Nucleus accumbens (tissue), 56 donors: ENCODE results near the gene AKAP14.
"Not testable (repeated sequence)": the region's sequence is repeated elsewhere in the genome, so short reads cannot be mapped to it uniquely, and the experiment has no call there.

Experiments used
- DNase-seq, 56 donors: peaks; one replicate each; lab custom pipeline; 2025; lab: John Stamatoyannopoulos, UW

Gene AKAP14

DNA sequence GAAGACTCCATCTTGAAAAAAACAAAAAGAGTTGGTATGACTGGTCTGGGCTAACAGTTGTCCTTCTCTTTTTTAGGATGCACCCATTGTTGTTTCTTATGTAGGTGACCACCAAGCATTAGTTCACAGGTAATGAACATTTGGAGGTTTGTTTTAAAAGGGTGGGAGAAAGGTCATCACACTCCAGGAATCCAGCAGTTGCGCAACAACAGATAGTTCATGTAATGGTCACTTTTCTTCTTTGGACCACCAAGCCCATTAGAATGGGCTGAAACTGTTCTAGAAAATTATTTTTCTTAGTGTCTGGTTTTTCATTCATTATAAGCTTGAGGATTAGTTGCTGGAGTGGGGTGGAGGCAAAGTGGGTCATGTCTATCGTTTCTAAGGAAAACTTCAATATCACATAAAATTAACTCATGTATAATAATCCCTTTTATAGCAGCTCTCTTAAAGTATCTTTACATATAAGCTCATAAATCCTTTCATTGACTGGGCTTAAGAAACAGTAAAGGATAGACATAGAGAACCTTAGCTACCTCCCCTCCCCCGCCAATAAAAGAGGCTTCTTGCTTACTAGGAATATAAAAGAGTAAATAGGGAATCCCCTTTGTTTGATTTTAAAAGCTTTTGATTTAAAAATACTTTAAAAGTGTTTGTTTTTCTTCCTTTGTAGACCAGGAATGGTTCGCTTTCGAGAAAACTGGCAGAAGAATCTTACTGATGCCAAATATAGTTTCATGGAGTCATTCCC lies 24.3 kb downstream of the AKAP14 start:
- DNase-seq, result no peak

GRCh38 chrX:119922391-119922790 lies 26.7 kb downstream of the AKAP14 start:
- not testable (repeated sequence) for DNase-seq

- no peak for DNase-seq
Observed at GRCh38 chrX:119935215-119935874, 39.7 kb downstream of the AKAP14 start.

- no peak for DNase-seq
Observed at GRCh38 chrX:119941336-119941735, 45.6 kb downstream of the AKAP14 start.

- DNase-seq, result no peak
Observed at GRCh38 chrX:119942173-119942819, 46.6 kb downstream of the AKAP14 start.

DNA sequence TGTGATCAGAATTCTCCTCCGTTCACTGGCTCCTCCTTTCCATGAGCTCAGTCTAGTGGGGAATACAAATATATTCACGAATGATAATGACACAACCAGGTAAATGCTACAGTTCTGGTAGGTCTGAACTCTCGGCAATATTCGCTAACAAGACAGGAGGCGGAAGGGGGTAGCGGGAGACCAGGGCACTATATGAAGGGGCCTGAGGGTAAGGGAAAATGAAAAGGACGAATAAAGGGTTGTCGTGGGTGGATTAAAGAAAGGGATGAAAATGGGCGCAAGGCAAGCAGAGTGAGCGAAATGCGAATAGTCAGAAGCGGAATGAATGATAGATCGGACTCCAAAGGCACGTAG lies 47.1 kb downstream of the AKAP14 start:
- peak in 2 of 56 donors; percentile 4 to 7 for DNase-seq

DNA sequence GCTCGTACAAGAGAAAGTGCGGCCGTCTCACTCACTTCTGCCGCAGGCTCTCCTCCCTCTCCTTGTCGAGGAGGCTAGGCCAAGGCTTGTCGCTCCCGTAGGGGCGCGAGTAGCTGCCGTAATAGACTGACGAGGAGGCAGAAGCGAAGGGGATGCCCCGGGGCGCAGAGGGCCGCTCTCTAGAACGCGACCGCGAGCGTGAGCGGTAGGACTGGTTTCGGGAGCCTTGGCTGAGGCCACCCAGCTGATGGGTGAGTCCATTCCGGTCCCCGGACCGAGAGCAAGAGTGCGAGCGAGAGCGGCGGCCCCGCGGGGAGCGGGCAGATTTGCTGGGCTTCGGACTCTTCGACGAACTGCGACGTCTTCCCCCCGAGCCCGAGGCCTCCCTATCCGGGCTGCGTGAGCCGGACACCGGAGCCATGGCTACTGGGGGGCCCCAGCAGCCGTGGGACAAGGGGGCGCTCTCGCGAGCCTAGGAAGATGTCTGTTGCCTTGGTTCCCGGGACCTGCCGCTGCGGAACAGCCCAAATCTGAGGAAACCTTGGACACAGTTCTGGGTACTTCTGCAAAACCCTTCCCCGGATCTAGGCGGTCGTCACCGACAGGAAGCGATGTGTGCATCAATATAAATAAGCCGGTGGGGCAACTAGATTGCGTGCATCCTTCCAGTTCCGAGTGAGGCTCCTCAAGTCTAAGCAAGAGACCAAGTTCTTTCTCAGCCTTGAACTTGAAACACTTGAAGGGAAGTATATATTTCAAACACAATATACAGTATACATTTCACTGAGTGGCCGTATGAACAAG lies 47.7 kb downstream of the AKAP14 start, which contains the start of gene NKAP:
NKAP (minus strand) TSS at position 567 of the 804 bp plus-strand sequence; CDS start at position 421, 146 bp downstream.
- DNase-seq, result peak in 55 of 56 donors; percentile 5 to 86 (median 65)

GRCh38 chrX:119945481-119945880 lies 49.8 kb downstream of the AKAP14 start:
- DNase-seq, result no peak

DNA sequence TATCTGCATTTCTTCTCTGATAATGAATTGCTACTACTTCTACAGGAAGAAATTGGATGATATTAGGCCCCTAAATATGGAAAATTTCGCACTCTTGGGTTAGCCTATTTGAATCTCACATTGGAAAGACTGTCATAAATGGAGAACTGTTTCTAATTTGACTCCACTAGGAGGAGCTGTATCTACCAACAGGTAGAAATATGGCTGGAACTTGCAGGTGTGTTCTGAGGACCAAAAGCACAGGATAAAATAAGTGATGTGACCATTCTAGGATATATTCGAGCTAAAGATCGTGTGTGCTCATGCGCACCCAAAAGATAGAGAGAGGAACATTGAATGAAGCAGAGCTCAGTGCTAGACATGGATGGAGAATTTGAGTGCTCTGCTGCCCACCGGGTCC lies 52.7 kb downstream of the AKAP14 start:
- DNase-seq, result no peak

DNA sequence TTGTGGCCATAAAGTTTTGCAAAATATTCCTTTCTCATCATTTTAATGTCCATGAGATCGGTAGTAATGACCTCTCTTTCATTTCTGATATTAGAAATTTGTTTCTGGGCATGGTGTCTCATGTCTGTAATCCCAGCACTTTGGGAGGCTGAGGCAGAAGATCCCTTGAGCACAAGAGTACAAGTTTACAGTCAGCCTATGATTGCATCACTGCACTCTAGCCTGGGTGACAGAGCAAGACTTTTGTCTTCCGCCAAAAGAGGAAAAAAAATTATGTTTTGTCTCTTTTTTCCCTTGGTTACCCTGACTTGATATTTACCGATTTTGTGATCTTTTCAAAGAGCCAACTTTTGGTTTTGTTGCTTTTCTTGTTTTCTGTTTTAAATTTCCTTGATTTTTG lies 58.7 kb downstream of the AKAP14 start:
- DNase-seq, result no peak

- DNase-seq, result not testable (repeated sequence)
Observed at GRCh38 chrX:119955807-119956570, 60.3 kb downstream of the AKAP14 start.

GRCh38 chrX:119960625-119961024 lies 64.9 kb downstream of the AKAP14 start:
- DNase-seq, result no peak

- DNase-seq, result not testable (repeated sequence)
Observed at GRCh38 chrX:119966837-119967236, 71.1 kb downstream of the AKAP14 start.
